GM12801 (cell line): ENCODE data around the gene L3MBTL4.

Source experiments
- TF ChIP-seq, protein P1 (sequence below): IDR thresholded peaks from one replicate; pipeline ENCODE4 v1.5.1; 2011; ENCODE audit warnings: control low read depth; ENCODE audit not compliant: insufficient read length; ENCODE audit errors: extremely low read depth

Gene L3MBTL4

DNA sequence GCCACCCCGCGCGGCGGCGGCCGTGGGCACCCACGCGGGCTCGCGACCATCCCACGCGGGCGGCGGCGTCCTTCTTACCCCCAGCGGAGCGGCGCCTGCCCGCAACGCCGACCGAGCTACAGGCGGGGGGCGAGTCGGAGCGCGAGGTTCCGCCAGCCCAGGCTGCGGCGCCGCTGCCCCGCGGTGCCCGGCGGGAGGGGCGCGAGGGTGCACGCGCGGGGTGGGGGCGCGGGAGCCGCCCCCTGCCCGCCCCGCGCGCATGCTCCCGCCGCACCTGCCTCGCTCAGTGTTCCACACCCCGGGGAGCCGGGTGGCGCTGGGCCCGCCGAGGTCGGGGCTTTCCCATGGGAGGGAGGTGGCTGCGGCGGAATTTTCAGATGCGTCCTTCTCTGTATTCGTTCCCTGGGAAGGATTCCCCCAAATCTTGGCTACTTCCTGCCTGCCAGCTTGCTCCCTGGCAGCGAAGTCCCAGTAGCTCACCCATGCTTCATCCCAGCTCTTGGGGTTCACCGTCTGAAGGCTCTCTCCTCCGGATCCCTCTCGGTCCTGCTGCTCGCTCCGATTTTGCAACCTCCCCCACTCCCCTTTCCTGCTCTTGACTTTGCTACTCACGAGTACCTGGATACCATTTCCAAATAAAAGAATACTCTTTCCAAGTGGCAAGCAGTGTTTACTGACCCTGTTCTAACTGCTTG lies at the start of gene L3MBTL4:
Gene L3MBTL4 (minus strand): TSS at position 189 of the 695 bp plus-strand sequence. CDS start 103,286 bp downstream, outside the sequence.
- TF ChIP-seq, protein P1, sequence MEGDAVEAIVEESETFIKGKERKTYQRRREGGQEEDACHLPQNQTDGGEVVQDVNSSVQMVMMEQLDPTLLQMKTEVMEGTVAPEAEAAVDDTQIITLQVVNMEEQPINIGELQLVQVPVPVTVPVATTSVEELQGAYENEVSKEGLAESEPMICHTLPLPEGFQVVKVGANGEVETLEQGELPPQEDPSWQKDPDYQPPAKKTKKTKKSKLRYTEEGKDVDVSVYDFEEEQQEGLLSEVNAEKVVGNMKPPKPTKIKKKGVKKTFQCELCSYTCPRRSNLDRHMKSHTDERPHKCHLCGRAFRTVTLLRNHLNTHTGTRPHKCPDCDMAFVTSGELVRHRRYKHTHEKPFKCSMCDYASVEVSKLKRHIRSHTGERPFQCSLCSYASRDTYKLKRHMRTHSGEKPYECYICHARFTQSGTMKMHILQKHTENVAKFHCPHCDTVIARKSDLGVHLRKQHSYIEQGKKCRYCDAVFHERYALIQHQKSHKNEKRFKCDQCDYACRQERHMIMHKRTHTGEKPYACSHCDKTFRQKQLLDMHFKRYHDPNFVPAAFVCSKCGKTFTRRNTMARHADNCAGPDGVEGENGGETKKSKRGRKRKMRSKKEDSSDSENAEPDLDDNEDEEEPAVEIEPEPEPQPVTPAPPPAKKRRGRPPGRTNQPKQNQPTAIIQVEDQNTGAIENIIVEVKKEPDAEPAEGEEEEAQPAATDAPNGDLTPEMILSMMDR = no peak

- TF ChIP-seq, protein P1 = no peak
Measured at GRCh38 chr18:6452194-6452593, 37.5 kb upstream of the L3MBTL4 start.

DNA sequence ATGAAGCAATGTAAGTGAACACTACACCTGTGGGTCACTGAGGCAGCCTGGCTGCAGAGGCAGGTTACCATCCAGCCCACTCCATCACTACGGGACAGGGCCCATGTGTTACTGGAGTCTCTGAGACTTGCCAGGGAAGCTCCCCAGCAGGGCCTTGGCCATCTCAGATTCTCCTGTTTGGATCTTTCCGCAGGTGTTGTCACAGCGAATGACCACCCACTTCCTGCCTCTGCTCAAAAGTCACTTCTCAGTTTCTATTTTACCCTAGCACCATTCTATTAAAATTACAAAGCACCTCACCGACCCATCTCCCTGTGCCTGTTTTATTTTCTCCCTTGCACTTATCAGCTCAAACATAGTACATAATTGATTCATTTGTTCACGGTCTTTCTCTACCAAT lies 34.5 kb upstream of the L3MBTL4 start:
- TF ChIP-seq, protein P1 = no peak

DNA sequence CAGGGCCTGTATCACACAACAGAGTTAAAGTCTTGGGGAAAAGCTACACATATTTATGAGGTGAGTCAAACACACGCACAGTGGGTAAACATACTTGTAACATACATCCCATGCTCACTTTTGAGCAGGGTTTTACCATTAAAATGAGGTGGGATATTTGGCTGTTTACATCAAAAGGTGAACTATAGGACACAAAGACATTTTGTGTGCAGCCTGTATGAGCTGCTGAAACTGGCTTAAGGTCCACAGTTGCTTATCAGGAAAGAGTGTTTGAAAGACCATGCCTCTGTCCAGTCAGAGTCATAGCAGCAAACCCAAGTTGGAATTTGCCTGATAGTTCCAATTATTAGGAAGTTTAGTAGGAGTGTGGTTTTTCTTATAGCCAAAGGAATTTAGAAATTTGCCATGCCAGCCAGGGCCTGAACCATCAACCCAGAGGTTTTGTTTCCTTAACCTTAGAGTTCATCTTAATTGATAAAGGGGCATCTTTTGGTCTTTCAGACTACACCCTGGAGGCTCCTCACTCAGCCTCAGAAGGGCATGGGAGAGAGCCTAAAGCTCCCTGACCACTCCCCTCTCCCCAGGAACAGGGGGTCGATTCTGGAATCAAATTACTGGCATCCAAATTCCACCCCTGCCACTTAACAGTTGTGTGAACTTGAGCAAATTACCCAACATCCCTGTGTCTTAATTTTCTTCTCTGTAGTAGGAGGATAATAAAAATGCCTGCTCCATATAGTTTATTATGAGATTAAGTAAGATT lies 29.9 kb upstream of the L3MBTL4 start:
- TF ChIP-seq, protein P1 = no peak

- TF ChIP-seq, protein P1 = no peak
Measured at GRCh38 chr18:6441200-6441599, 26.5 kb upstream of the L3MBTL4 start.

GRCh38 chr18:6437937-6438818 lies 23.5 kb upstream of the L3MBTL4 start:
- TF ChIP-seq, protein P1 = no peak

GRCh38 chr18:6435731-6436130 lies 21.0 kb upstream of the L3MBTL4 start:
- TF ChIP-seq, protein P1 = no peak
